ENCODE data around the gene CDK12. TPM values are rescaled to one million over a fixed set of nuclear protein-coding genes. Genes with fewer than 3 reads are reported as not detected.
"Not testable (repeated sequence)": the region's sequence is repeated elsewhere in the genome, so short reads cannot be mapped to it uniquely, and the experiment has no call there.

Gene CDK12
- polyA plus RNA-seq, 2 of the 4 experiments (the other 2 are of a cell fraction), result 36.7 to 42.1 TPM

- 93% methylated on average over 1 of the region's 1 CpG for WGBS (ENCODE audit: missing lambda C conversion rate)
- no peak overlapping the region for H3K27ac ChIP-seq
- CTCF ChIA-PET, result interaction anchor here (1.2 to 22.1 kb wide), 5 partner anchors 11 to 83 kb away, joined by 3 to 533 read pairs (median 6); partner anchors contain the start of gene PPP1R1B
- H3K4me3 ChIP-seq, result no peak overlapping the region
- POLR2A ChIA-PET, result no interaction called here
- ATAC-seq (no peak), FAIRE-seq (no peak), DNase-seq (ENCODE audit: low read depth in 1 of 2, low spot score in 1 of 2) (no peak)
- no peaks in the 10 kb centered on the region for H3K9me3 ChIP-seq
- TF ChIP-seq CHD4 (IDR thresholded peaks at IDR 0.05; ENCODE audit: borderline replicate concordance) (no peak), HDAC2 (IDR thresholded peaks at IDR 0.05) (no peak), CBX2 (IDR thresholded peaks at IDR 0.05; ENCODE audit: borderline replicate concordance, low read depth) (no peak), MAZ (IDR thresholded peaks at IDR 0.05; ENCODE audit: borderline replicate concordance, low read depth, low read length) (no peak), FOSB (CRISPR knock-in tag; IDR thresholded peaks at IDR 0.05) (no peak), NR3C1 (IDR thresholded peaks at IDR 0.05) (no peak), TP53 (CRISPR knock-in tag; IDR thresholded peaks at IDR 0.05) (no peak), RAD21 (conservative IDR thresholded peaks at IDR 0.05 in 1 of 2, IDR thresholded peaks at IDR 0.05 in 1 of 2) (no peak)
- TF ChIP-seq, protein P1, sequence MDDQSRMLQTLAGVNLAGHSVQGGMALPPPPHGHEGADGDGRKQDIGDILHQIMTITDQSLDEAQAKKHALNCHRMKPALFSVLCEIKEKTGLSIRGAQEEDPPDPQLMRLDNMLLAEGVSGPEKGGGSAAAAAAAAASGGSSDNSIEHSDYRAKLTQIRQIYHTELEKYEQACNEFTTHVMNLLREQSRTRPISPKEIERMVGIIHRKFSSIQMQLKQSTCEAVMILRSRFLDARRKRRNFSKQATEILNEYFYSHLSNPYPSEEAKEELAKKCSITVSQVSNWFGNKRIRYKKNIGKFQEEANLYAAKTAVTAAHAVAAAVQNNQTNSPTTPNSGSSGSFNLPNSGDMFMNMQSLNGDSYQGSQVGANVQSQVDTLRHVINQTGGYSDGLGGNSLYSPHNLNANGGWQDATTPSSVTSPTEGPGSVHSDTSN (IDR thresholded peaks at IDR 0.05), result no peak
- H3K4me2 ChIP-seq, result no peak overlapping the region
- H3K4me1 ChIP-seq, result no peaks in the 10 kb centered on the region
Observed at GRCh38 chr17:39543176-39543575, 81.9 kb downstream of the CDK12 start.

GRCh38 chr17:39543664-39544063, 82.4 kb downstream of the CDK12 start:
- no peak for FAIRE-seq
- DNase-seq (ENCODE audit: low read depth in 1 of 2, low spot score in 1 of 2), result no peak
- ATAC-seq, result no peak
- H3K4me2 ChIP-seq, result no peak overlapping the region
- H3K9me3 ChIP-seq, result no peaks in the 10 kb centered on the region
- H3K4me3 ChIP-seq, result no peak overlapping the region
- ChIA-PET POLR2A (no interaction called here), CTCF (interaction anchor here (1.2 to 22.1 kb wide), 5 partner anchors 10 to 83 kb away, joined by 3 to 533 read pairs (median 6); partner anchors contain the start of gene PPP1R1B)
- no peak overlapping the region for H3K27ac ChIP-seq
- TF ChIP-seq CBX2 (IDR thresholded peaks at IDR 0.05; ENCODE audit: borderline replicate concordance, low read depth) (no peak), REST (IDR thresholded peaks at IDR 0.05) (no peak), EHMT2 (IDR thresholded peaks at IDR 0.05; ENCODE audit: low read depth) (no peak), KDM5A (IDR thresholded peaks at IDR 0.05) (no peak), SMC3 (IDR thresholded peaks at IDR 0.05) (no peak), RAD21 (conservative IDR thresholded peaks at IDR 0.05 in 1 of 2, IDR thresholded peaks at IDR 0.05 in 1 of 2) (no peak), FOSB (CRISPR knock-in tag; IDR thresholded peaks at IDR 0.05) (no peak), MAX (IDR thresholded peaks at IDR 0.05) (no peak), MAFK (IDR thresholded peaks at IDR 0.05; ENCODE audit: partially characterized antibody) (no peak), ZSCAN20 (CRISPR knock-in tag; IDR thresholded peaks at IDR 0.05) (no peak)
- TF ChIP-seq, protein P2, sequence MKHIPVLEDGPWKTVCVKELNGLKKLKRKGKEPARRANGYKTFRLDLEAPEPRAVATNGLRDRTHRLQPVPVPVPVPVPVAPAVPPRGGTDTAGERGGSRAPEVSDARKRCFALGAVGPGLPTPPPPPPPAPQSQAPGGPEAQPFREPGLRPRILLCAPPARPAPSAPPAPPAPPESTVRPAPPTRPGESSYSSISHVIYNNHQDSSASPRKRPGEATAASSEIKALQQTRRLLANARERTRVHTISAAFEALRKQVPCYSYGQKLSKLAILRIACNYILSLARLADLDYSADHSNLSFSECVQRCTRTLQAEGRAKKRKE (CRISPR knock-in tag; IDR thresholded peaks at IDR 0.05; ENCODE audit: low read depth), result no peak
- H3K4me1 ChIP-seq, result no peaks in the 10 kb centered on the region

DNA sequence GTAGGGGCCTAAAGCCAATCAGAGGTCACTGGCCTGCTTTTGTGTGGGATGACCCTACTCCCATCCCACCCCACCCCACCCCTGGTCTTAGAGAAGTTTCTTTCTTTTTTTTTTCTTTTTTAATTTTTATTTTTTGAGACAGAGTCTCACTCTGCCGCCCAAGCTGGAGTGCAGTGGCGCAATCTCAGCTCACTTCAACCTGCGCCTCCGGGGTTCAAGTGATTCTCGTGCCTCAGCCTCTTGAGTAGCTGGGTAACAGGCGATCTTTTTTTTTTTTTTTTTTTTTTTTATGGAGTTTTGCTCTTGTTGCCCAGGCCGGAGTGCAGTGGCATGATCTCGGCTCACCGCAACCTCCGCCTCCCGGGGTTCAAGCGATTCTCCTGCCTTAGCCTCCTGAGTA, 83.1 kb downstream of the CDK12 start:
- not testable (repeated sequence) for ATAC-seq; H3K27ac ChIP-seq; H3K9me3 ChIP-seq; H3K4me2 ChIP-seq; DNase-seq (ENCODE audit: low read depth in 1 of 2, low spot score in 1 of 2); H3K4me3 ChIP-seq; FAIRE-seq; H3K4me1 ChIP-seq
- 97% methylated on average over 12 of the region's 12 CpGs for WGBS (ENCODE audit: missing lambda C conversion rate)
- ChIA-PET POLR2A (interaction anchor here (0.7 kb wide), 1 partner anchor 413 kb away, joined by 4 read pairs; no protein-coding TSS in a partner anchor), CTCF (interaction anchor here (0.9 to 22.1 kb wide), 7 partner anchors 6 to 93 kb away, joined by 3 to 533 read pairs (median 6); partner anchors contain the start of gene PPP1R1B)
